Frontal cortex (tissue), 4 donors: ENCODE data around the gene CDH4. TPM values are rescaled to one million over a fixed set of nuclear protein-coding genes. Genes with fewer than 3 reads are reported as not detected.
"Not testable (repeated sequence)": the region's sequence is repeated elsewhere in the genome, so short reads cannot be mapped to it uniquely, and the experiment has no call there.

Source experiments
- DNase-seq, 2 donors: peaks; one replicate each; pipeline ENCODE4 v3.0.0; 2012; ENCODE audit warnings: low spot score in 2 of 2
- FAIRE-seq: peaks from 2 replicates; lab custom pipeline; 2012; peaks lifted over from hg19 to GRCh38; lab: Jason Lieb, UNC
- total RNA-seq: library from RNA; depleted of rRNA; stranded (reverse); fragments of >200 nt; gene quantifications from one replicate; pipeline ENCODE4 v1.2.3, GENCODE V29; 2014
- donor health status: control.
- donor health status: control.
- donor health status: control.

Gene CDH4
- total RNA-seq, 1 donor from 2014 or later: 22.8 TPM

GRCh38 chr20:61424628-61425420, 172.8 kb downstream of the CDH4 start:
- DNase-seq: no peak
- no peak for FAIRE-seq

GRCh38 chr20:61425541-61425991, 173.5 kb downstream of the CDH4 start:
- not testable (repeated sequence) for FAIRE-seq

DNA sequence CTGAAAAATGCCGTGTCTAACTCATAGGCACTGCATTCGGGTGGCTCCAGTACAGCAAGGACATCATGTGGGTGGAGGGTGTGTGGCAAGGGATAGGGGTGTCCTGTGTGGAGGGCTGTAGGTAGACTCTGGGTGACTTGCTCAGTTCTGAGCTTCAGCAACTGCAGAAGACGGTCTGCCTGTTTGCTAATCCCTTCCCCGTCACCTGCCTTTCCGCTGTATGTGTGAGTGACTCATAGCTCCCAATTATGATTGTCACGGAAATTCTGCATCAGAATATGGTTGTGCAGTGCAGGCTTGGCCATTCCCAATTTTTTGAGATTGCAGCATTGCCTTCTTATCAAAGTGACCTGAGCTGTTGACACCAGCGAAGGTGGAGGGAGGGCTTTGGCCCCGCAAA, 174.3 kb downstream of the CDH4 start:
- no peak for FAIRE-seq
- DNase-seq: no peak

More at GRCh38 chr20:61425541-61425991, 173.5 kb downstream of the CDH4 start:
- not testable (repeated sequence) for DNase-seq

GRCh38 chr20:61429458-61430227, 177.6 kb downstream of the CDH4 start:
- DNase-seq (no peak), FAIRE-seq (no peak)

GRCh38 chr20:61430228-61430624, 178.2 kb downstream of the CDH4 start:
- no peak for FAIRE-seq

GRCh38 chr20:61433176-61433575, 181.1 kb downstream of the CDH4 start:
- no peak for FAIRE-seq
- no peak for DNase-seq

More at GRCh38 chr20:61430228-61430624, 178.2 kb downstream of the CDH4 start:
- no peak for DNase-seq

GRCh38 chr20:61433816-61434215, 181.8 kb downstream of the CDH4 start:
- DNase-seq: no peak
- no peak for FAIRE-seq

- DNase-seq (no peak), FAIRE-seq (no peak)
Observed at GRCh38 chr20:61434341-61434781, 182.3 kb downstream of the CDH4 start.

GRCh38 chr20:61435184-61435822, 183.2 kb downstream of the CDH4 start:
- FAIRE-seq: no peak
- DNase-seq: no peak

DNA sequence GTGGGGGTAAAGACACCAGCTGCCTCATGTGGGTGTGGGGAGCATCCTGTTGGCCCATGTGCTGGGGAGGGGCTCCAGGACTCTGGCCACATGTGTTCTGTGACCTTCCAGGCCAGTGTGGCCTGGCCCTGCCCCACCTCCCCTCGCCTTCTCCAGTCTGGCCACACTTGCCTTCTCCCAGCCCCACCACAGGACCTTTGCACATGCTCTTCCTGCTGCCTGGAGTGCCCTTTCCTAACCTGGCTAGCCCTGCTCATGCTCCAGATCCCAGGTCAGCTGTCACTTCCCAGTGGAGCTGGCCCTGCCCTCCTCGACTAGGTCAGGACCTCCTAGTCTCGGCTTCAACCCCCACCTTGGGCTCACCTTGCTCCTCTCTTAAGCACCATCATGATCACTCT, 183.8 kb downstream of the CDH4 start:
- FAIRE-seq (no peak), DNase-seq (no peak)

- DNase-seq: no peak
- no peak for FAIRE-seq
Observed at GRCh38 chr20:61436283-61436666, 184.2 kb downstream of the CDH4 start.

GRCh38 chr20:61436667-61437279, 184.7 kb downstream of the CDH4 start:
- FAIRE-seq (no peak), DNase-seq (peak in 1 of 2 donors; percentile 49)

GRCh38 chr20:61437280-61438206, 185.5 kb downstream of the CDH4 start:
- DNase-seq (peak in 1 of 2 donors; percentile 31), FAIRE-seq (no peak)

DNA sequence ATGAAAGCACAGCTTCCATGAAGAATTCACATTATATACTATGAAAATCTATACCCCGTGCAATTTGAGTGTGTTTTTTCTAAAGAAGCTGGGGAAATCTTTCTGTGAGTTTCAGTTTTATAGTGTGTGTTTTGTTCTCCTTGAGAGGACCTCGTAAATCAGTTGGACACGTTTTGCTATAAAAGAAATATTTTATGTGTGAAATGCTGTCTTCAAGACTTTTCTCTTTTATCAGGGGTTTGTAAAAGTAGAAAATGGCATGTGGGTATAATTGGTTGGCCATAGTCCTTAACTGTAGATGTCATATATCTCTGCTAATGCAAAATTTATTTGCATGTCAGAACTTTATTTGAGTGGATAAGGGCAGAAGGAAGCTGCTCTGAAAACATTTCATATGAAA, 186.2 kb downstream of the CDH4 start:
- DNase-seq (no peak), FAIRE-seq (no peak)

DNA sequence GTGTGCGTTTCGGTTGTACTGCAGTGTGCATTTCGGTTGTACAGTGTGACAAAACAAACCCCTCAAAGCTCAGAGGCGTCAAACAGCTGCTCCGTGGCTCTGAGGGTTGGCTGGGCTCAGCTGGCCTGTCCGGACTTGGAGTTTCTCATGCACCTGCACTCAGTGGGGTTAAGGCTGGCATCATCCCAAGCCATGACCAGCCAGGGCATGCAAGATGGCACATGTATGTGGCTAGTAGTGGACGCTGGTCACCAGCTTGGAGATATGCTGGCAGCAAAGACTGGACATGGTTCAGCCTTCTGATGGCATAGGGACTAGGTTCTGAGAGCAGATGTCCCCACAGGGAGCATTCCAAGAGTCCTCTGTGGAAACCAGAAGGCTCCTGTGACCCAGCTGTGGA, 187.2 kb downstream of the CDH4 start:
- FAIRE-seq (no peak), DNase-seq (no peak)

DNA sequence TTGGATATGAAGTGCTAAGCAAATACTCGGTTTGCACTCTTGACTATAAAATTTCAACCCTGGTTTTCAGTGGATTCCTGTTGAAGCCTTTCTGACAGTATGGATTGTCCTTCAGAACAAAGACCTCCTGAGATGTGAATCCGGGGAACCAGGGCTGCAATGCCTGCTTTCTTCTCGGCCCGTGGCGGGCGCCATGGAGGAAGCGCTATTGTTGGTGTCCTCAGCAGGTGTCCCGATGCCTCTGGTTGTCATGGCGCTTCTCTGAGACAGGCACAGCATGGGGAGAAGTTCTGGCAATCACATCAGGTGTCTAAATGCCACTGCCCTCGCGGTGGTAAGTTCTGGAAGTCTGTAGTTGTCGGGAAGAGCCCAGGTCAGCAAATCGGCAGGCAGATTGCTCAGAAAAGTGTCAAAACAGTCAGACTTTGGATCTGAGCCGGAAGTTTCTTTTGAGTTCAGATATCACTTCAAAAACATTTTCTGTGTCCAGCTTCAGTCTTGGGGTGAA, 188.5 kb downstream of the CDH4 start:
- DNase-seq: no peak
- FAIRE-seq: no peak

DNA sequence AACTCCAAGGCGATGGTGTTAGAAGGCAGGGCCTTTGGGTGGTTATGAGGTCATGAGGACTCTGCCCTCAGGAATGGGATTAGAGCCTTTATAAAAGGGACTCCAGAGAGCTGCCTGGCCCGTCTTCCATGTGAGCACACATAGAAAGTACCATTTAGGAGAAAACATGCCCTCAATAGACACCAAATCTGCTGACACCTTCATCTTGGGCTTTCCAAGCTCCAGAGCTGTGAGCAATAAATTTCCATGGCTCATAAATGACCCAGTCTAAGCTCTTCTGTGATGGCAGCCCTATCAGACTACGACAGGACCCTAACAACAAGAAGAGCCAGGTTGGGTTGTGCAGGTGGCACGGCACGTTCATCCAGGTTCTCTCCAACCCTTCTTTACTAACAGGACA, 189.5 kb downstream of the CDH4 start:
- DNase-seq (no peak), FAIRE-seq (no peak)

GRCh38 chr20:61442075-61442670, 190.1 kb downstream of the CDH4 start:
- DNase-seq: no peak
- FAIRE-seq: no peak
